DOHH2 (cell line): ENCODE results near the gene SAMD4B.

Source experiments
- CTCF ChIP-seq: fragments of 200-600 bp; sonication (generic); IDR thresholded peaks from one replicate; pipeline ENCODE4 v1.5.1; 2014; ENCODE audit warnings: antibody characterized with exemption, mild to moderate bottlenecking, low read depth, low read length; ENCODE audit not compliant: poor library complexity, severe bottlenecking
- EZH2phosphoT487 ChIP-seq: fragments of 200-600 bp; sonication (generic); IDR thresholded peaks from 2 replicates; pipeline ENCODE4 v1.6.1; 2017; ENCODE audit warnings: borderline replicate concordance, mild to moderate bottlenecking, antibody characterized with exemption, low read length, moderate library complexity, mixed read lengths

GRCh38 chr19:39319098-39319891, 22.9 kb upstream of the SAMD4B start:
- TF ChIP-seq CTCF (no peak), EZH2phosphoT487 (no peak)
